GM12875 (cell line): ENCODE measurements around the gene XXYLT1.

Experiments
- H3K4me3 ChIP-seq: one replicate; pipeline ENCODE4 v1.5.1; 2011; ENCODE audit warnings: low read depth, low read length, control low read depth
- CTCF ChIP-seq: IDR thresholded peaks from 2 replicates; pipeline ENCODE4 v1.5.1; 2011; ENCODE audit warnings: low read depth, mild to moderate bottlenecking, control low read depth, inconsistent platforms, low read length, moderate library complexity, borderline replicate concordance; ENCODE audit not compliant: insufficient read depth

XXYLT1 gene

GRCh38 chr3:195025056-195025883 is 245.7 kb downstream of the XXYLT1 start:
- no peak for TF ChIP-seq CTCF
- no peak overlapping the region for H3K4me3 ChIP-seq

DNA sequence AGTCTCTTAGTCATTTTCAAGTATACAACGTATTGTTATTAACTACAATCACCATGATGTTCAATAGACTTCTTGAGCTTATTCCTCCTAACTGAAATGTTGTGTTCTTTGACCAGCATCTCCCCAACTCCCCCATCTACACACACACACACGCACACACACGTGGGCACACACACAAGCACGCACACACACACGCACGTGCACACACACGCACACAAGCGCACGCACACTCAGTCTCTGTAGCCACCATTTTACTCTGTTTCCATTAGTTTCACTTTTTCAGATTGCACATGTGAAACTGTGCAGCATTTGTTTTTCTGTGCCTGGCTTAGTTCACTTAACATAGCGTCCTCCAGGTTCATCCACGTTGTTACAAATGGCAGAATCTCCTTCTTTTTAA is 247.0 kb downstream of the XXYLT1 start:
- TF ChIP-seq CTCF = no peak
- no peak overlapping the region for H3K4me3 ChIP-seq

DNA sequence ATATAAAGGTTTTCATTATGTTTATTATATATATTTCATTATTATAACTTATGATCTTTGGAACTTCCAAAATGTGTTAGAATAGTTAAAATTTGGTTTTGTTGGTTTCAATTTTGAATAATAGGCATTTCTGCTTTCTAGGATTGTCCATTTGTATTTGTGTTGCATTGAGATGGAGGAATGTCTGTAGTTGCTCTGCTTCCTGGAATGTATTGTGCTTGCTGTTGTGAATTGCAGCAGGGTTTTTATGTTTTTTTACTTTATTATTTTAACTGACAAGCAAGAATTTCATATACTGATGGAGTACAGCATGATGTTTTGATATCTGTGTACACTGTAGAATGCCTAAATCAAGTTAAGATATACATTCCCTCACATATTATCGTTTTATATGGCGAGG is 247.4 kb downstream of the XXYLT1 start:
- H3K4me3 ChIP-seq = no peak overlapping the region
- no peak for TF ChIP-seq CTCF

GRCh38 chr3:195021692-195022091 is 249.3 kb downstream of the XXYLT1 start:
- TF ChIP-seq CTCF = no peak
- no peak overlapping the region for H3K4me3 ChIP-seq

DNA sequence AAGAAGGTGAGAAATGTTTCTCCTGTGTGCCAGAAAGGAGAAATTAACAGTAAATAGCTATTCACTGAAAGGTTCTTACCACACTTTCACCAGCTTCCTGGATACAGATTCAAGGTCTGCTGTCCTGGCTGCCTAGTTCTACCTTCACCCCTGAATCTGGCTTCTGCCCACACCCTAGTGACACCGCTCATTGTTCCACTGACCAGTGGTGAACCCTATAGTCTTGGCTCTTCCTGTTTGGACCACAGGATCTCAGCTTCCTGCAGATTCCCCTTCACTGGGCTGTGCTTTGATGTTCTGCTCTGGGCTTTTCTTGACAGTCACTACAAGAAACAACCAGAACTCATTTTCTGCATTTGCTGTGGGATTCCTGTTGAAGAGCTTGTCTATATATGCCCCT is 250.0 kb downstream of the XXYLT1 start:
- no peak overlapping the region for H3K4me3 ChIP-seq
- no peak for TF ChIP-seq CTCF

GRCh38 chr3:195020185-195020584 is 250.8 kb downstream of the XXYLT1 start:
- H3K4me3 ChIP-seq = no peak overlapping the region
- no peak for TF ChIP-seq CTCF

DNA sequence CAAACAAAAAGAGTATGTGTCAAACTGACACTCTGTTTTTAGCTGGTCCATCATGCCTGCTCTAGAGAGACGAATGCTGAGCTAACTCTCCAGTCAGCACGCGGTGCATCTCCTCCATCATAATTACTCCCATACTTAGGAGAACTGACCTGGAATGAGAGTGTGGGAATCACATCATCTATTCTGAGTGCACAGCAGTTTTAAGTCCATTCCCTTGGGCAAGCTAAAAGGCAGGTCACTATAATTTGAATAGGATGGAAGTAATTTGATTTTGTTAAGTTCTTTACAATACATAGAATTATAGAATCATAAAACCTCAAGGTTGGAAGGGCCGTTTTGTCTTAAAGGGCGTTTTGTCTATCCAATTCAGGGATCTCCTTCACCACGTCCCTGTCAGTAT is 251.6 kb downstream of the XXYLT1 start:
- TF ChIP-seq CTCF = no peak
- no peak overlapping the region for H3K4me3 ChIP-seq
